Measurements from ENCODE around the gene RAPGEF2. TPM values are rescaled to one million over a fixed set of nuclear protein-coding genes. Genes with fewer than 3 reads are reported as not detected.

The RAPGEF2 gene
- total and polyA plus RNA-seq, 9 of the 15 experiments (the other 6 are each of a cell fraction or from before 2014, with no cell fraction given): 3.1 to 32.6 (median 23.1) TPM

- Histone ChIP-seq H3K9ac (ENCODE audit: insufficient read depth in 1 of 2, low read depth in 2 of 2, low read length in 2 of 2) (peak overlapping the region in 1 of 2 experiments; percentile 72; a peak in 2 of 4 replicates), H3K4me3 (peak overlapping the region; percentile 93), H3K79me2 (ENCODE audit: control insufficient read depth, insufficient read depth, low read length) (peaks cover 82% of the 10 kb centered on the region), H3K9me1 (ENCODE audit: control insufficient read depth, insufficient read depth, low read length) (no peaks in the 10 kb centered on the region), H2AFZ (ENCODE audit: low read depth, low read length) (peak overlapping the region; percentile 22; the same call in 1 of the 2 replicates), H3K36me3 (ENCODE audit: control insufficient read depth, insufficient read depth, low read length) (no peaks in the 10 kb centered on the region), H3K4me1 (replicated peaks in 1 of 2; ENCODE audit: control insufficient read depth in 2 of 2, insufficient read depth in 2 of 2, low read length in 2 of 2) (peaks cover 13 to 46% of the 10 kb centered on the region in 2 experiments), H3K27me3 (ENCODE audit: control insufficient read depth in 2 of 2, insufficient read depth in 2 of 2, low read length in 2 of 2) (no peaks in the 10 kb centered on the region), H3K9me3 (replicated peaks; ENCODE audit: control insufficient read depth, insufficient read depth, low read depth, low read length) (no peaks in the 10 kb centered on the region), H3K27ac (ENCODE audit: extremely low read depth, low read depth, low read length) (peak overlapping the region; percentile 67; the same call in 2 of the 3 replicates), H4K20me1 (replicated peaks; ENCODE audit: control insufficient read depth, insufficient read depth, low read length) (peaks cover 4% of the 10 kb centered on the region; the same call in 1 of the 2 replicates), H3K4me2 (ENCODE audit: insufficient read depth, low read length) (peak overlapping the region; percentile 64)
- ChIA-PET CTCF (ENCODE audit: low intra/inter-chr PET ratio) (no interaction called here), POLR2A (interaction anchor here (0.6 to 3.0 kb wide), 5 partner anchors 12 to 66 kb away, joined by 3 to 10 read pairs (median 5); no protein-coding TSS in a partner anchor)
- FAIRE-seq: no peak
- WGBS (ENCODE audit: insufficient coverage, low coverage, missing lambda C conversion rate): 8% methylated on average over 4 of the region's 4 CpGs
- TF ChIP-seq CHAMP1 (IDR thresholded peaks at IDR 0.05) (no peak), RB1 (IDR thresholded peaks at IDR 0.05; ENCODE audit: low read depth) (no peak), CHD1 (IDR thresholded peaks at IDR 0.05; ENCODE audit: low read length) (no peak), ZFP1 (CRISPR knock-in tag; IDR thresholded peaks at IDR 0.05) (no peak), BACH1 (tag; IDR thresholded peaks at IDR 0.05) (no peak), E2F8 (IDR thresholded peaks at IDR 0.05; ENCODE audit: low read depth, partially characterized antibody) (no peak), FUS (optimal IDR thresholded peaks at IDR 0.05; ENCODE audit: low read depth, low read length) (no peak), ZFP91 (CRISPR knock-in tag; IDR thresholded peaks at IDR 0.05) (no peak)
- TF ChIP-seq, protein P1, sequence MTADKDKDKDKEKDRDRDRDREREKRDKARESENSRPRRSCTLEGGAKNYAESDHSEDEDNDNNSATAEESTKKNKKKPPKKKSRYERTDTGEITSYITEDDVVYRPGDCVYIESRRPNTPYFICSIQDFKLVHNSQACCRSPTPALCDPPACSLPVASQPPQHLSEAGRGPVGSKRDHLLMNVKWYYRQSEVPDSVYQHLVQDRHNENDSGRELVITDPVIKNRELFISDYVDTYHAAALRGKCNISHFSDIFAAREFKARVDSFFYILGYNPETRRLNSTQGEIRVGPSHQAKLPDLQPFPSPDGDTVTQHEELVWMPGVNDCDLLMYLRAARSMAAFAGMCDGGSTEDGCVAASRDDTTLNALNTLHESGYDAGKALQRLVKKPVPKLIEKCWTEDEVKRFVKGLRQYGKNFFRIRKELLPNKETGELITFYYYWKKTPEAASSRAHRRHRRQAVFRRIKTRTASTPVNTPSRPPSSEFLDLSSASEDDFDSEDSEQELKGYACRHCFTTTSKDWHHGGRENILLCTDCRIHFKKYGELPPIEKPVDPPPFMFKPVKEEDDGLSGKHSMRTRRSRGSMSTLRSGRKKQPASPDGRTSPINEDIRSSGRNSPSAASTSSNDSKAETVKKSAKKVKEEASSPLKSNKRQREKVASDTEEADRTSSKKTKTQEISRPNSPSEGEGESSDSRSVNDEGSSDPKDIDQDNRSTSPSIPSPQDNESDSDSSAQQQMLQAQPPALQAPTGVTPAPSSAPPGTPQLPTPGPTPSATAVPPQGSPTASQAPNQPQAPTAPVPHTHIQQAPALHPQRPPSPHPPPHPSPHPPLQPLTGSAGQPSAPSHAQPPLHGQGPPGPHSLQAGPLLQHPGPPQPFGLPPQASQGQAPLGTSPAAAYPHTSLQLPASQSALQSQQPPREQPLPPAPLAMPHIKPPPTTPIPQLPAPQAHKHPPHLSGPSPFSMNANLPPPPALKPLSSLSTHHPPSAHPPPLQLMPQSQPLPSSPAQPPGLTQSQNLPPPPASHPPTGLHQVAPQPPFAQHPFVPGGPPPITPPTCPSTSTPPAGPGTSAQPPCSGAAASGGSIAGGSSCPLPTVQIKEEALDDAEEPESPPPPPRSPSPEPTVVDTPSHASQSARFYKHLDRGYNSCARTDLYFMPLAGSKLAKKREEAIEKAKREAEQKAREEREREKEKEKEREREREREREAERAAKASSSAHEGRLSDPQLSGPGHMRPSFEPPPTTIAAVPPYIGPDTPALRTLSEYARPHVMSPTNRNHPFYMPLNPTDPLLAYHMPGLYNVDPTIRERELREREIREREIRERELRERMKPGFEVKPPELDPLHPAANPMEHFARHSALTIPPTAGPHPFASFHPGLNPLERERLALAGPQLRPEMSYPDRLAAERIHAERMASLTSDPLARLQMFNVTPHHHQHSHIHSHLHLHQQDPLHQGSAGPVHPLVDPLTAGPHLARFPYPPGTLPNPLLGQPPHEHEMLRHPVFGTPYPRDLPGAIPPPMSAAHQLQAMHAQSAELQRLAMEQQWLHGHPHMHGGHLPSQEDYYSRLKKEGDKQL (CRISPR knock-in tag; IDR thresholded peaks at IDR 0.05; ENCODE audit: borderline replicate concordance): no peak
- no peak for DNase-seq (ENCODE audit: extremely low read depth in 1 of 4, low spot score in 3 of 4)
- no TSS peak for BruUV-seq (replicated peaks)
- in situ Hi-C loops (cut with MboI): no loop called here
- intact Hi-C loops (cut with micrococcal nuclease): loop anchor here (1.0 to 10.0 kb wide), 4 partner anchors 59 to 338 kb away; no protein-coding TSS in a partner anchor
- no peak for ATAC-seq
Observed at GRCh38 chr4:159106636-159107035, 3.8 kb downstream of the RAPGEF2 start.
